Stimulated activated CD8-positive, alpha-beta memory T cell treated with anti-CD3 and anti-CD28 coated beads, Interleukin-4, amount 100 ng/mL, for 24 hours (primary cell): Measurements from ENCODE around the gene MAG.
"Not testable (repeated sequence)": the region's sequence is repeated elsewhere in the genome, so short reads cannot be mapped to it uniquely, and the experiment has no call there.

Source experiments
- DNase-seq: peaks from one replicate; pipeline ENCODE4 v3.0.0-alpha.2; 2020; ENCODE audit warnings: low read depth

The MAG gene

DNA sequence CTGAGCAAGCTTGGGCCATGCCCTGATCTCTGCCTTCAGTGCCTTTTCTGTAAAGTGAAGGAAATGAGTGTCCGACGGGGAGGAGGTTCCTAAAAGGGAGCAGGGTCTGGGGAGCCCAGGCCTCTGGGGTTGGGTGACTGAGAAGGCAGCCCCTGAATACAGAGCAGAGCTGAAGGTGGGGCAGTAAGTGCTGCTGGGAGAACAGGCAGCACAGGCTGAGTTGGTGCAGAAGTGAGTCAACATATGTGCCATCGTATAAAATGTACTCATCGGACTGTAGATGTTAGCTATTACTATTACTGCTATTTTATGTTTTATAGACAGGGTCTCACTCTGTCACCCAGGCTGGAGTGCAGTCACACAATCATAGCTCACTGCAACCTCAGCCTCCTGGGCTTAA lies 10.7 kb upstream of the MAG start:
- DNase-seq: no peak

DNA sequence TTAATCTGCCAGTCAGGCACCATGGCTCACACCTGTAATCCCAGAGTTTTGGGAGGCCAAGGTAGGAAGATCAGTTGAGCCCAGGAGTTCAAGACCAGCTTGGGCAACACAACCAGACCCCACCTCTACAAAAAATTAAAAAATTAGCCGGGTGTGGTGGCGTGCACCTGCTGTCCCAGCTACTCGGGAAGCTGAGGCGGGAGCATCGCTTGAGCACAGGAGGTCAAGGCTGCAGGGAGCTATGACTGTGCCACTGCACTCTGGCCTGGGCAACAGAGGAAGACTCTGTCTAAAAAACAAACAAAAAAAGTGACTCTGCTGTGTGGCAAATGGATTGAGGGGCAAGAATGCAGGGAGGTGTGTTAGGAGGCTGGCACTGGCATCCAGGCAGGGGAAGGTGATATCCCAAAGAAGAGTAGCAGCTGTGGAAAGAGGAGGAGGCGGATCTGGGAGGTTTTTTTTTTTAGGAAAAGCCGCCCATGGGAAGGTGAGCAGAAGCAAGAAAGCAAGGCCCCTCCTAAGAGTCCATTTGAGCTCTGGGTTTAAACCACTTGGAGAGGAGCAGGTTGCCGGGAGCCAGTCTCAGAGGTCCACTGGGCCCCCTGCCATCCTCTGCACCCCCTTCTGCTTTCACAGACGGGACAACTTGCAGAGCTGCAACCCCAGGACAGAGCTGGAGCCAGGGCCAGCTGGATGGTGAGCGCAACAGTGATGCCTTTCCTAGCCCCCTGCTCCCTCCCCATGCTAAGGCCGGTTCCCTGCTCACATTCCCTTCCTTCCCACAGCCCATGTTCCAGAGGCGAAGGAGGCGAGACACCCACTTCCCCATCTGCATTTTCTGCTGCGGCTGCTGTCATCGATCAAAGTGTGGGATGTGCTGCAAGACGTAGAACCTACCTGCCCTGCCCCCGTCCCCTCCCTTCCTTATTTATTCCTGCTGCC lies 7.5 kb upstream of the MAG start:
- no peak for DNase-seq

DNA sequence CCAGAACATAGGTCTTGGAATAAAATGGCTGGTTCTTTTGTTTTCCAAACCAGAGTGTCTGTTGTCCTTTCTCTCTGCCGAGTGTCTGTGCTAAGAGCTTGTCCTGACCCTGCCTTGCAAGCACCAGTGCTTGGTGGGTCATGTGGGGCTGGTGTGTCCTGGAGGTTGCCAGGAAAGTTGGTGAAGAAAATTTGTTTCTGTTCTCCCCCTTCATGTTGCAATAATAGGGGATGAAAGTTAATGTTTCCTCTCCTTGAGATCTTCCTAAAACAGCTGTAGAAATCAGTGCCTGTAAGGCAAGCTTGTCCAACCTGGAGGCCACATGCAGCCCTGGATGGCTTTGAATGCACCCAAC lies 6.9 kb upstream of the MAG start:
- DNase-seq: no peak

DNA sequence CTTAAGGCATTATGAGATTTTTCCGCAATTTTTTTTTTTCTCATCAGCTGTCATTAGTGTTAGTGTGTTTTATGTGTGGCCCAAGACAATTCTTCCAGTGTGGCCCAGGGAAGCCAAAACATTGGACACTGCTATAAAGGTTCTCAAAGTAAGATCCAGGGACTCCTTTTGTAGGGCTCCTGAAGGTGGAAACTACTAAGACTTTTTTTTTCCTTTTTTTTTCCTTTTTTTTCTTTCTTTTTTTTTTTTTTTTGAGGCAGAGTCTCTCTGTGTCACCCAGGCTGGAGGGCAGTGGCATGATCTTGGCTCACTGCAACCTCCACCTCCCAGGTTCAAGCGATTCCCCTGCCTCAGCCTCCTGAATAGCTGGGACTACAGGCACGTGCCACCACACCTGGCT lies 6.5 kb upstream of the MAG start:
- not testable (repeated sequence) for DNase-seq

DNA sequence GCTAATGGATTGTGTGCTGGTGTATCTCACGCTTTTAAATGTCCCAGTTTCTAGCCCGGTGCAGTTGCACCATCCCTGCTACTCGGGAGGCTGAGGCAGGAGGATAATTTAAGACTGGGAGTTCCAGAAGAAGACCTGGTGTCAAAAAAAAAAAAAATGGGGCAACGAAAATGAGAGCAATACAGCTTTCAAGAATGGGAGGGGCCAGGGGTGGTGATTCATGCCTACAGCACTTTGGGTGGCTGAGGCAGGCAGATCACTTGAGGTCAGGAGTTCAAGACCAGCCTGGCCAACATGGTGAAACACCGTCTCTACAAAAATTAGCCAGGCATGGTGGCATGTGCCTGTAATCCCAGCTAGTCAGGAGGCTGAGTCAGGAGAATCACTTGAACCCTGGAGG lies 5.9 kb upstream of the MAG start:
- DNase-seq: not testable (repeated sequence)

DNA sequence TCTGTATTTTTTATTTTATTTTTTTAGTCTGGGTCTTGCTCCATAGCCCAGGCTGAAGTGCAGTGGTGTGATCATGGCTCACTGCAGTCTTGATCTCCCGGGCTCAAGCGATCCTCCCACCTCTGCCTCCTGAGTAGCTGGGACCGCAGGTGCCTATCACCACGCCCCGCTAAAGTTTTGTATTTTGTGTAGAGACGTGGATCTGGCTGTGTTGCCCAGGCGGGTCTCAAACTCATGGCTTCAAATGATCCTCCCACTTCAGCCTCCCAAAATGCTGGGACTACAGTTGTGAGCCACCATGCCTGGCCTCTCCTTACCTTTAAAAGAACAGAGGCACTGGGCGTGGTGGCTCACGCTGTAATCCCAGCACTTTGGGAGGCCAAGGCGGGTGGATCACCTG lies 4.2 kb upstream of the MAG start:
- DNase-seq: no peak

DNA sequence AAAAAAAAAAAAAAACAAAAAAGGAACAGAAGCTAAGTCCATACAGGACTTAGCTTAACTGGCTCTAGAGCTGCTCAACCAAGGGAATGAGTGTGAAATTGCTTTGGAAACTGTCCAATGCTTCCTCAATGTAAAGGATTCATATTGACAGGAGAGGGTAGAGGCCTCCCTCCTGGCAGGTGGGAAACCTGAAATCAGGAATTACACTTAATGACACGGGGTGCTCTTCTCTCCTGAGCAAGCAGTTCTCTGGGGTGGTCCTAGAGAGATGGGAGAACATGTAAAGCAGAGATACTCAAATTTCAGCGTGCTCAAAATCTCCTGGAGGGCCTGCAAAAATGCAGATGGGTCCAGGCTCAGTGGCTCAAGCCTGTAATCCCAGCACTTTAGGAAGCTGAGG lies 3.6 kb upstream of the MAG start:
- no peak for DNase-seq

DNA sequence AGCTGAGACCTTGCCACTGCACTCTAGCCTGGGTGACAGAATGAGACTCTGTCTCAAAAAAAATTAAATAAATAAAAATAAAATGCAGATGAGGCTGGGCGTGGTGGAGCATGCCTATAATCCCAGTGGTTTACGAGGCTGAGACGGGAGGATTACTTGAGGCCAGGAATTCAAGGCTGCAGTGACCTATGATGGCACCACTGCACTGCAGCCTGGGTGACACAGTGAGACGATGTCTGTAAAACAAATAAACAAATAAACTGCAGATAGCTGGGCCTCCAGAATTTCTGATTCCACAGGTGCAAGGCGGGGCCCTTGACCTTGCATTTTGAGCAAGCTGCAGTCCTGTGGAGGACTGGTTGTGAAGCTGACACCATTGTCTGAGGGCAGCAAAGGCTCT lies 3.1 kb upstream of the MAG start:
- no peak for DNase-seq

DNA sequence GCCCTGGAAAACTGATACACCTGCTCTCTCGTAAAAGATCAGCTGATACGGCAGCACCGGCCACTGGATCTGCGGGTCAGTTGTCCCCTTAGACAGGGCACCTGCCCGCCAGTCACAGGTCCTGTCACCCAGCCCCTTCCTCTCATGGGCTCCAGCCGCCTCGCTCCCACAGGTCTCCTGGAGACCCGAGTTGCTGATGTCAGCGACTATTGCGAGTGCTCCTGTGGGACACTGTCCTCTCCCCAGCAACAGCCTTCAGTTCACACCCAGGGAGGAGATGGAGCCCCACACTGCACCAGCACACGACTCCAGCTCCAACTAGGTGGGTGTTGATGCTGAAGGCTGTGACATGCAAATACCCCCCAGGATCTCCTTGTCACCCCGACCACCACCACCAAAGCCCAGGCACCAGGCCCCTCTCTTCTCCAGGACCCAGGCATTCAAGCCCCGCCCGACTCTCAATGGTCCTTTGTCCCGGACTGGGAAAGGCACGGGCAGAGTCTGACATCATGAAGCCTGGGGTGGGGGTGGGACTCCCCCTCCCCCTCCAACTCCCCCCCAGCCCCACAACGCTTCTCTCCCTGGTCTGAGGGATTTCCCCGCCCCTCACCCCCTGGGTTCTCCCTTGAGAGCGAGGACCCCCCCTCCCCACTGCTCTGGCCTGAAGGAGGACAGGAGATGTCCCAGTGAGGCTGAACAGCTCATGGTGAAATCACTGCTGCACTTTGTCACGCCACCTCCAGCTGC lies 1.4 kb upstream of the MAG start:
- DNase-seq: no peak

DNA sequence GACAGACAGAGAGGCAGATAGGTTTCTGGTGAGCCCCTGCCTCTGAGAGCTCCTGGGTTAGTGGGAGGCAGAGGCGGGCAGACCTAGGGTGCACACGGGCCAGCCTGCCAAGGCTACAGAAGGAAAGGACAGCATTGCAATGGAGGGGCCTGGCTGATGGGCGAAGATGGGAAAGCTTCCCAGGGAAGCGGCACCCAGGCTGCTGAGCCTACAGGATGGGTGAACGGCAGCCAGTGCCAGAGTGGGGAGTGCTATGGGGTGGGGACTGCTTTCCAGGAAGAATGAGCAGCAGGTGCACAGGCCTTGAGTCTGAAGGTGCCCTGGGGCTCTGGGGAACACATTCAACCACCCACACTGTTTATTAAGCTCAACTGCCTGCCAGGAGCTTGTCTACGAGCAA lies 702 bp upstream of the MAG start:
- DNase-seq: no peak

DNA sequence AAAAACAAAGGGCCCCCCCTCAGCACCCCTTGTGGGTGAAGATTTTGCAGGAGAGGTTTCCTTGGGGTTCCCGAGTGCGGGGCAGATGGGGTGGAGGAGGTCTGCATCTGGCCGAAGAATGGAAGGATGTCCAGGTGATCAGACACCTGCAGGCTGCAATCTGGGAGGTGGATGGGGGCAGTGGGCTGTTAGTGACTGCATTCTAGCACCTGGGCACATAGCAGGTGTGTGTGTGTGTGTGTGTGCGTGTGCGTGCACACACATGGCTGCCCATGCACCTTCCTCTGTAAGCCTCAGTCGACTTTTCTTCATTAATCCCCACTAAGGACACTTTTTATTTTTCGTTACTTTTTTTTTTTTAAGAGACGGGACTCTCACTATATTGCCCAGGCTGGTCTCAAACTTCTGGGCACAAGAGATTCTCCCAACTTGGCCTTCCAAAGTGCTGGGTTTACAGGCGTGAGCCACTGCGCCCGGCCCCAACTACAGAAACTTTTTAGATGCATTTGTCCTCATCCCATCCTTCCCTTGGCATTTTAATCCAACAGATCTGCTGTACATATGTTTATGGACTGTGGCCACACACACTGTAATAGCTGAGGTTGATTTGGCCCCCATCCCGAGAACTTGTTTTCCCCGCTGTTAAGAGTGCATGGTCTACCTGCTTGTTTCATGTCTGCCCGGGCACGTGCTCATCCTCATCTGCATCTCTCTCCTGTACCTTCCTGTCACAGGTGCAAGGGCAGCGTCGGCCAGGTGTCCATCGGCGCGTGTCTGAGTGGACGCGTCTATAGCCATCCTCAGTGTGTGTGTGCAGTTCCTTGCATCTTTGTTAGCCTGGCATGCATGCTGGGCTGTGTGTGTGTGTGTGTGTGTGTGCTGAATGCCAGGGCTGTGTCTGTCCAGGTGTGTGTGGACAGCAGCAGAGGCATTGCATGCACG lies 731 bp downstream of the MAG start:
- no peak for DNase-seq

DNA sequence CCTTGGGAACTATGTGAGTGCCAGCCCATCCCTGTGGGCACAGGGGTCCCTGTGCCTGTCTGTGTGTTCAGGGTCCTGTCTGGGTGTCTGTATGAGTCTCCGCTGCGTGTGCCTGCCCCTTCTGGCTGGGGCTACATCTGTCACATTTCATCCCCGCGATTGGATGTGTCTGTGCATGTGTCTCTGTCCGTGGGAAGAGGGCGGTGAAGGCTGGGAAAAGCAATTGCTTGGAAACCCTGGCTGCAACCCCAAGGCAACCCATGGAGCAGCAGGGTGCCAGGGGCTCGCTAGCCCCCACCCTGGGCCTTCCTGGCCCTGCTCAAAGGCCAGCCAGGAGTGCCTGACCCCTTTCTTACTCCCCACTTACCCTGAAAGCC lies 1.4 kb downstream of the MAG start:
- DNase-seq: no peak

DNA sequence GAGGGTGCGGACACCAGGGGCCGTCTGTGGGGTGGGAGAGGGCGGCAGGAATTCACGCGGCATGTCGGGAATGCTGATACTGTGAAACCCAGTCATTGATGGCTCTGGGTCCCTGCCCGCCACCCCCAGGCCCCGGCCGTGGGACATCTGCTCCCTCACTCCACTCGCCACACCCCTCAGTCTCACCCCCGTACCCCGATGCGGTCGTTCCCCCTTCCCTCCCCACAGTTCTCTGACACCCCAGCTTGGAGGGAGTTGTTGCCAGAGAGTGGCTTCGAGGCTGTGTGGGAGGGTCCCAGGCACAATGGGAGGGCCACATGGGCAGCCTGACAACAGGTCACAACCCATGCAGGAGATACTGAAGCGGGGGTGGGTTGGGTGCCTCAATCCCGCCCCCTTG lies 1.8 kb downstream of the MAG start:
- no peak for DNase-seq

DNA sequence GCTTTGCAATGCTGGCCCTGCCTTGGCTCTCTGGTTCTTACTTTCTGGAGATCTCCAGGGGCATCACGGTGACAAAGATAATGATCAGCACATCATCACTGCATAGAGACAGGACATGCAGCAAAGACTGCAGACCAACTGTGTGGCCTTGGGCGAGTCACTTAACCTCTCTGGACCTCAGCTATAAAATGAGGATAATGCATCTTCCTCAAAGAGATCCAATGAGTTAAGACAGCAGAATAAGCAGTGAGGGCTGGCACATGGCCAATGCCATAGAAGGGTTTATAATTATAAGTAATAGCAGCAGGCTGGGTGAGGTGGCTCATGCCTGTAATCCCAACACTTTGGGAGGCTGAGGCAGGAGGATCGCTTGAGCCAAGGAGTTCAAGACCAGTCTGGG lies 2.4 kb downstream of the MAG start:
- DNase-seq: no peak

DNA sequence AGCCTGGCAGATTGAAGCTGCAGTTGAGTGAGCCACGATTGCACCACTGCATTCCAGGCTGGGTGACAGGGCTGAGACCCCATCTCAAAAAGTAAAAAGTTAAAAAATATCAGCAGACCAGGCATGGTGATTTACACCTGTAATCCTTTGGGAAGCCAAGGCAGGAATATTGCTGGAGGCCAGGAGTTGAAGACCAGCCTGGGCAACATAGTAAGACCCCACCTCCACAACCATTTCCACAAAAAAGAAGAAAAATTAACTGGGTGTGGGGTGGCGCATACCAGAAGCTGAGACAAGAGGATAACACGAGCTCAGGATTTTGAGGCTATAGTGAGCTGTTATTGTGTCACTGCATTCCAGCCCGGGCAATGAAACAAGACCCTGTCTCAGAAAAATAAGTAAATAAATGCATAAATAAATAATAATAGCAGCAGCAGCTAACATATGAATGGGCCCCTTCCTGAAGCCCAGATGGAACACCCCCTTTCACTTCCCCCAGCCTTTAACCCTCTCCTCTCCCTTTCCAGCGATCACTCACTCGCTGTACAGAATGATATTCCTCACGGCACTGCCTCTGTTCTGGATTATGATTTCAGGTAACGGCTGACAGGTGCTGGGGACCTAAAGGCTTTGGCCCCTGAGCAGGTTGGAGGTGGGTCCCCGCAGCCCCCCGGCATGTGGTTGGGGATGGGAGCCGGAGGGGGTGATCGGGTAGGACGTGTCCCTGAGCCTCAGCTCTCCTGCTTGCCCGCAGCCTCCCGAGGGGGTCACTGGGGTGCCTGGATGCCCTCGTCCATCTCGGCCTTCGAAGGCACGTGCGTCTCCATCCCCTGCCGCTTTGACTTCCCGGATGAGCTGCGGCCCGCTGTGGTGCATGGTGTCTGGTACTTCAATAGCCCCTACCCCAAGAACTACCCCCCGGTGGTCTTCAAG lies 3.2 kb downstream of the MAG start:
- DNase-seq: no peak

DNA sequence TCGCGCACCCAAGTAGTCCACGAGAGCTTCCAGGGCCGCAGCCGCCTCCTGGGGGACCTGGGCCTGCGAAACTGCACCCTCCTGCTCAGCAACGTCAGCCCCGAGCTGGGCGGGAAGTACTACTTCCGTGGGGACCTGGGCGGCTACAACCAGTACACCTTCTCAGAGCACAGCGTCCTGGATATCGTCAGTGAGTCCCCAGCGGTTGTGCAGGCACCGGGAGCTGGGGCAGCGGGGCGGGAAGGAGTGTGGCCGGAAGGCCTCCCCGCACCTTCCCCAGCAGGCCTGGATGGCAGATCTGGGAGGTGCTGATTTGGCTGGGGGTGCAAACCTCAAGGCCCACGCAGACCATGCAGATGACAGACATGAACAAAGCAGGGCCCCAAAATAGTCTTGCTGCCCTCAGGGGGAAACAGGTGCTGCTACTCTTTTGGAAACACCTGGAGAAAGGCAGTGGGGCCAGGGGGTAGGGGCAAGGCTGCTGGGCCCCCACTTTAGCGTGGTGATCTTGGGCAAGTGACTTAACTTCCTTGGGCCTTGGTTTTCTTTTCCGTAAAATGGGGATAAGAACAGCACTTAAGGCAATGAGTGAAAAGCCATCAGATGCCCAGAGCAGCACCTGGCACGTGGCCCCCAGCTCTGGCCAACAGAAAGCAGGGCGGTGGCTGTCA lies 4.0 kb downstream of the MAG start:
- DNase-seq: no peak

DNA sequence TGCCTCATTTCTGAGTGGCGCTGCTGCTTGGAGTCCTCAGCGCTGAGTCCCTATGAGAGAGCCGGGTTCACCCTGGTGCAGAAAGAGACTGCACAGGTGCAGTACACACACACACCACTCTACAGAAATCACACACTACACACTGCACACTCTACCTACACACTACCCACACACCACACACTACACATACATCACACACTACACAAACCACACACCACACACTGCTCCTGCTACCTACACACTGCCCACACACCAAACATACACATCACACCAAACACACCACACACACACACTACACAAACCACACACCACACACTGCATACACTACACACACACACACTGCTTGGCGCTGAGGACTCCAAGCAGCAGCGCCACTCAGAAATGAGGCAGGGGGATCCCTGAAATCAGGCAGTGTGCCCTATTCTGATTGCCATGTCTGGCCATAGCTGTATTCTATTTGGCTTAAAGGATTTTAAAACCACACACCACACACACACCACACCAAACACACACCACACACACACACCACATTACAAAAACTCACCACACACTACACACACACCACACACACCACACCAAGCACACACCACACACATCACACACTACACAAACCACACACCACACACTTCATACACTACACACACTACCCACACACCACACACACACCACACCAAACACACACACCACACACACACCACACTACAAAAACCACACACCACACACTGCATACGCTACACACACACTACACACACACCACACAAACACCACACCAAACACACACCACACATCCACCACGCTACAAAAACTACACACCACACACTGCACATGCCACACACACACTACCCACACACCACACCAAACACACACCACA lies 4.9 kb downstream of the MAG start:
- DNase-seq: no peak

DNA sequence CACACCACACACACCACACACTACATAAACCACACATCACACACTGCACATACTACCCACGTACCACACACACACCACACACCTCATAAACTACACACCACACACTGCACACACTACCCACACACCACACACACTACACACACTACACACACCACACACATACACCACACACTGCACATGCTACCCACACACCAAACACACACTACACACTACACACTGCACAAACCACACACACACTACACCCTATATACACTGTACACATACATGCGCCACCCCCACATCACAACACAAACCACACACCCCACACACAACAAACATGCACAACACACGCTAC lies 5.5 kb downstream of the MAG start:
- DNase-seq: no peak

DNA sequence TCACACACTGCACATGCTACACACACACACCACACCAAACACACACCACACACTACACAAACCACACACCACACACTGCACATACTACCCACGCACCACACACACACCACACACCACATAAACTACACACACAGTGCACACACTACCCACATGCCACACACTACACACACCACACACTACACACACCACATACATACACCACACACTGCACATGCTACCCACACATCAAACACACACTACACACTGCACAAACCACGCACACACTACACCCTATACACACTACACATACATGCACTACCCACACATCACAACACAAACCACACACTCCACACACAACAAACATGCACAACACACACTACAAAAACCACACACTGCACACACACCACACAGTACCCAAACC lies 6.0 kb downstream of the MAG start:
- DNase-seq: no peak

DNA sequence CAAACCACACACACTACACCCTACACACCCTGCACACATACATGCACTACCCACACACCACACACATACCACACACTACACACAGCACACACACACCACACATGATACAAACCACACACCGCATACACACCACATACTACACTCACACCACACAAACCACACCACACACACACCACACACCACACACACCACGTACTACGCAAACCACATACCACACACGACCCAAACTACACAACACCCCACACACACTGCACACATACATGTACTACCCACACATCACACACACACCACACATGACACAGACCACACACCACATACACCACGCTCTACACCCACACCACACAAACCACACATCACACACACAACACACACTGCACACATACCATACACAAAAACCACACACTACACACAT lies 6.6 kb downstream of the MAG start:
- no peak for DNase-seq
